HT-29 (cell line): Measurements from ENCODE around the gene PCED1B. TPM values are rescaled to one million over a fixed set of nuclear protein-coding genes. Genes with fewer than 3 reads are reported as not detected.
"Not testable (repeated sequence)": the region's sequence is repeated elsewhere in the genome, so short reads cannot be mapped to it uniquely, and the experiment has no call there.

ENCODE experiments used
- DNase-seq: peaks from one replicate; pipeline ENCODE4 v3.0.0-alpha.2; 2015; ENCODE audit warnings: low spot score
- total RNA-seq: library from RNA; depleted of rRNA; stranded (reverse); fragments of >200 nt; shearing (Covaris generic); gene quantifications from 2 replicates; pipeline ENCODE4 v1.2.3, GENCODE V29; 2014

Gene PCED1B
- total RNA-seq, 1 experiment from 2014 or later: 4.8 TPM

GRCh38 chr12:47088021-47088944 is 8.9 kb downstream of the PCED1B start:
- DNase-seq: peak; percentile 38

GRCh38 chr12:47091009-47091408 is 11.6 kb downstream of the PCED1B start:
- DNase-seq: no peak

- DNase-seq: no peak
Observed at GRCh38 chr12:47094804-47095203, 15.4 kb downstream of the PCED1B start.

GRCh38 chr12:47095446-47096236 is 16.2 kb downstream of the PCED1B start:
- DNase-seq: no peak

- peak; percentile 39 for DNase-seq
Observed at GRCh38 chr12:47097276-47097896, 18.0 kb downstream of the PCED1B start.

GRCh38 chr12:47098099-47098498 is 18.7 kb downstream of the PCED1B start:
- no peak for DNase-seq

- no peak for DNase-seq
Observed at GRCh38 chr12:47099610-47100009, 20.2 kb downstream of the PCED1B start.

- DNase-seq: no peak
Observed at GRCh38 chr12:47100160-47100559, 20.7 kb downstream of the PCED1B start.

GRCh38 chr12:47102406-47102805 is 23.0 kb downstream of the PCED1B start:
- no peak for DNase-seq

GRCh38 chr12:47102845-47103651 is 23.6 kb downstream of the PCED1B start:
- DNase-seq: no peak

- peak; percentile 33 for DNase-seq
Observed at GRCh38 chr12:47105914-47106674, 26.7 kb downstream of the PCED1B start.

- DNase-seq: no peak
Observed at GRCh38 chr12:47107446-47107845, 28.0 kb downstream of the PCED1B start.

GRCh38 chr12:47107926-47108325 is 28.5 kb downstream of the PCED1B start:
- no peak for DNase-seq

GRCh38 chr12:47110011-47110541 is 30.7 kb downstream of the PCED1B start:
- DNase-seq: no peak

GRCh38 chr12:47110718-47111391 is 31.4 kb downstream of the PCED1B start:
- DNase-seq: no peak

GRCh38 chr12:47111392-47111778 is 32.0 kb downstream of the PCED1B start:
- no peak for DNase-seq

GRCh38 chr12:47111854-47112253 is 32.4 kb downstream of the PCED1B start:
- no peak for DNase-seq

GRCh38 chr12:47112679-47113078 is 33.3 kb downstream of the PCED1B start:
- no peak for DNase-seq

GRCh38 chr12:47114481-47114892 is 35.1 kb downstream of the PCED1B start:
- no peak for DNase-seq

GRCh38 chr12:47117305-47117704 is 37.9 kb downstream of the PCED1B start:
- DNase-seq: not testable (repeated sequence)
